Neural cell (in vitro differentiated cells): Measurements from ENCODE around the gene TLL1. TPM values are rescaled to one million over a fixed set of nuclear protein-coding genes. Genes with fewer than 3 reads are reported as not detected.

Experiments
- H2AFZ ChIP-seq: fragments of 200-600, 300-800 bp; sonication (generic), shearing (Covaris generic); 2 replicates; pipeline ENCODE4 v1.6.0; 2014; ENCODE audit warnings: low read depth, mild to moderate bottlenecking, antibody characterized with exemption, low read length, moderate library complexity
- H3F3A ChIP-seq: fragments of 200-600 bp; shearing (Covaris generic); 2 replicates; pipeline ENCODE4 v1.6.1; 2016; ENCODE audit warnings: mild to moderate bottlenecking, moderate library complexity, mixed read lengths, antibody characterized with exemption, low read length; ENCODE audit not compliant: insufficient read depth, poor library complexity, severe bottlenecking
- H3K27ac ChIP-seq: fragments of 200-600, 300-800 bp; sonication (generic), shearing (Covaris generic); 2 replicates; pipeline ENCODE4 v1.5.1; 2014; ENCODE audit warnings: mild to moderate bottlenecking, low read length, moderate library complexity
- H3K27me3 ChIP-seq: fragments of 300-800, 200-600 bp; sonication (generic), shearing (Covaris generic); 2 replicates; pipeline ENCODE4 v1.6.0; 2014; ENCODE audit warnings: mild to moderate bottlenecking, low read depth, low read length, moderate library complexity; ENCODE audit not compliant: insufficient read depth
- H3K36me3 ChIP-seq: fragments of 300-800, 200-600 bp; sonication (generic), shearing (Covaris generic); 2 replicates; pipeline ENCODE4 v1.5.1; 2014; ENCODE audit warnings: mild to moderate bottlenecking, antibody characterized with exemption, low read length, moderate library complexity; ENCODE audit not compliant: insufficient read depth
- H3K4me2 ChIP-seq: fragments of 300-800, 200-600 bp; sonication (generic), shearing (Covaris generic); 2 replicates; pipeline ENCODE4 v1.6.0; 2014; ENCODE audit warnings: mild to moderate bottlenecking, low read length
- H3K4me3 ChIP-seq: fragments of 300-800, 200-600 bp; sonication (generic), shearing (Covaris generic); 2 replicates; pipeline ENCODE4 v1.5.1; 2014; ENCODE audit warnings: mild to moderate bottlenecking, low read length, moderate library complexity
- H3K79me2 ChIP-seq: fragments of 200-600 bp; shearing (Covaris generic); replicated peaks from 2 replicates; pipeline ENCODE4 v1.6.0; 2014; ENCODE audit warnings: mild to moderate bottlenecking, low read length, moderate library complexity; ENCODE audit not compliant: insufficient read depth
- H3K9ac ChIP-seq: fragments of 300-800, 200-600 bp; sonication (generic), shearing (Covaris generic); 2 replicates; pipeline ENCODE4 v1.6.1; 2016; ENCODE audit warnings: mild to moderate bottlenecking, low read length, mixed read lengths
- H3K9me2 ChIP-seq: fragments of 200-600 bp; shearing (Covaris generic); 2 replicates; pipeline ENCODE4 v1.6.1; 2016; ENCODE audit warnings: mild to moderate bottlenecking, low read length, mixed read lengths; ENCODE audit not compliant: insufficient read depth
- H3K9me3 ChIP-seq: fragments of 200-600, 300-800 bp; sonication (generic), shearing (Covaris generic); 2 replicates; pipeline ENCODE4 v1.6.1; 2016; ENCODE audit warnings: mild to moderate bottlenecking, mixed run types, low read length, moderate library complexity, mixed read lengths
- H4K20me1 ChIP-seq: fragments of 200-600 bp; shearing (Covaris generic); 2 replicates; pipeline ENCODE4 v1.6.1; 2016; ENCODE audit warnings: mild to moderate bottlenecking, mixed run types; ENCODE audit not compliant: insufficient read depth
- CTCF ChIP-seq: fragments of 450-650 bp; IDR thresholded peaks from 2 replicates; pipeline ENCODE4 v1.5.1; 2014; ENCODE audit warnings: antibody characterized with exemption, mild to moderate bottlenecking, moderate library complexity; ENCODE audit not compliant: poor library complexity, severe bottlenecking
- EP300 ChIP-seq: fragments of 450-650 bp; conservative IDR thresholded peaks from 2 replicates; pipeline ENCODE4 v1.6.1; 2014; ENCODE audit warnings: antibody characterized with exemption, mild to moderate bottlenecking, moderate library complexity; ENCODE audit not compliant: poor library complexity, severe bottlenecking
- EZH2 ChIP-seq: fragments of 200-600, 300-800 bp; shearing (Covaris generic), sonication (generic); IDR thresholded peaks from 2 replicates; pipeline ENCODE4 v1.6.1; 2014; ENCODE audit warnings: antibody characterized with exemption, low read length, borderline replicate concordance, mild to moderate bottlenecking; ENCODE audit not compliant: insufficient read depth, poor library complexity, severe bottlenecking
- MXI1 ChIP-seq: fragments of 450-650 bp; conservative IDR thresholded peaks from 2 replicates; pipeline ENCODE4 v1.6.1; 2014; ENCODE audit warnings: antibody characterized with exemption, mild to moderate bottlenecking; ENCODE audit not compliant: poor library complexity, severe bottlenecking
- POLR2AphosphoS5 ChIP-seq: IDR thresholded peaks from 2 replicates; pipeline ENCODE4 v1.6.1; 2012
- RAD21 ChIP-seq: fragments of 450-650 bp; conservative IDR thresholded peaks from 2 replicates; pipeline ENCODE4 v1.6.1; 2014; ENCODE audit warnings: antibody characterized with exemption, mild to moderate bottlenecking, moderate library complexity
- REST ChIP-seq: IDR thresholded peaks from 2 replicates; pipeline ENCODE4 v1.6.1; 2012; ENCODE audit warnings: borderline replicate concordance
- SMC3 ChIP-seq: fragments of 450-650 bp; conservative IDR thresholded peaks from 2 replicates; pipeline ENCODE4 v1.6.1; 2014; ENCODE audit warnings: antibody characterized with exemption, mild to moderate bottlenecking, moderate library complexity; ENCODE audit not compliant: poor library complexity
- TAF1 ChIP-seq: IDR thresholded peaks from 2 replicates; pipeline ENCODE4 v1.6.1; 2012; ENCODE audit warnings: low read depth
- polyA plus RNA-seq: library from polyadenylated mRNA; depleted of rRNA; stranded (reverse); fragments of >200 nt; gene quantifications from 2 replicates; pipeline ENCODE4 v1.2.3, GENCODE V29; 2014

TLL1 gene
- polyA plus RNA-seq, 1 donor from 2014 or later: not detected

GRCh38 chr4:165875446-165875845 lies 2.4 kb downstream of the TLL1 start:
- H3K79me2 ChIP-seq: no peaks in the 10 kb centered on the region
- H3K27me3 ChIP-seq: peaks cover 58% of the 10 kb centered on the region
- H4K20me1 ChIP-seq: no peaks in the 10 kb centered on the region
- H3K36me3 ChIP-seq: no peaks in the 10 kb centered on the region
- no peak overlapping the region for H3K4me3 ChIP-seq
- no peaks in the 10 kb centered on the region for H3K9me3 ChIP-seq
- no peak overlapping the region for H3K27ac ChIP-seq
- H3K4me2 ChIP-seq: no peak overlapping the region
- H3K9me2 ChIP-seq: no peaks in the 10 kb centered on the region
- H3F3A ChIP-seq: no peaks in the 10 kb centered on the region
- no peak overlapping the region for H2AFZ ChIP-seq
- H3K9ac ChIP-seq: no peak overlapping the region
- no peak for TF ChIP-seq MXI1
- no peak for TF ChIP-seq TAF1
- TF ChIP-seq CTCF: no peak

- no peaks in the 10 kb centered on the region for H4K20me1 ChIP-seq
Observed at GRCh38 chr4:165877286-165877685, 4.2 kb downstream of the TLL1 start.

More at GRCh38 chr4:165877286-165877685, 4.2 kb downstream of the TLL1 start:
- Histone ChIP-seq H3K27me3 (peaks cover 41% of the 10 kb centered on the region), H3K36me3 (no peaks in the 10 kb centered on the region), H3K27ac (no peak overlapping the region), H3F3A (no peaks in the 10 kb centered on the region), H3K9ac (no peak overlapping the region), H2AFZ (no peak overlapping the region), H3K79me2 (no peaks in the 10 kb centered on the region), H3K4me2 (no peak overlapping the region), H3K4me3 (no peak overlapping the region), H3K9me2 (no peaks in the 10 kb centered on the region), H3K9me3 (no peaks in the 10 kb centered on the region)
- TF ChIP-seq POLR2AphosphoS5: no peak
- no peak for TF ChIP-seq RAD21
- TF ChIP-seq SMC3: no peak
- no peak for TF ChIP-seq EP300
- TF ChIP-seq TAF1: no peak
- no peak for TF ChIP-seq EZH2
- no peak for TF ChIP-seq REST
- TF ChIP-seq MXI1: no peak
- no peak for TF ChIP-seq CTCF
